Esophagus squamous epithelium (tissue), 4 donors: ENCODE results near the gene LRP1.

Source experiments
- POLR2A ChIP-seq, 4 donors: fragments of 450-650 bp; IDR thresholded peaks; one replicate each; pipeline ENCODE4 v1.6.1; 2017; ENCODE audit warnings: antibody characterized with exemption in 4 of 4, mild to moderate bottlenecking in 4 of 4, moderate library complexity in 3 of 4
- TF ChIP-seq, protein P1 (sequence below), 6 experiments: fragments of 450-650 bp in 4 of 6; fragments of 200-600 bp in 2 of 6; sonication (generic) in 2 of 6; IDR thresholded peaks; one replicate each; pipeline ENCODE4 v1.5.1; 2016 to 2019; ENCODE audit warnings: antibody characterized with exemption in 6 of 6, mild to moderate bottlenecking in 4 of 6, moderate library complexity in 4 of 6

- TF ChIP-seq, protein P1, sequence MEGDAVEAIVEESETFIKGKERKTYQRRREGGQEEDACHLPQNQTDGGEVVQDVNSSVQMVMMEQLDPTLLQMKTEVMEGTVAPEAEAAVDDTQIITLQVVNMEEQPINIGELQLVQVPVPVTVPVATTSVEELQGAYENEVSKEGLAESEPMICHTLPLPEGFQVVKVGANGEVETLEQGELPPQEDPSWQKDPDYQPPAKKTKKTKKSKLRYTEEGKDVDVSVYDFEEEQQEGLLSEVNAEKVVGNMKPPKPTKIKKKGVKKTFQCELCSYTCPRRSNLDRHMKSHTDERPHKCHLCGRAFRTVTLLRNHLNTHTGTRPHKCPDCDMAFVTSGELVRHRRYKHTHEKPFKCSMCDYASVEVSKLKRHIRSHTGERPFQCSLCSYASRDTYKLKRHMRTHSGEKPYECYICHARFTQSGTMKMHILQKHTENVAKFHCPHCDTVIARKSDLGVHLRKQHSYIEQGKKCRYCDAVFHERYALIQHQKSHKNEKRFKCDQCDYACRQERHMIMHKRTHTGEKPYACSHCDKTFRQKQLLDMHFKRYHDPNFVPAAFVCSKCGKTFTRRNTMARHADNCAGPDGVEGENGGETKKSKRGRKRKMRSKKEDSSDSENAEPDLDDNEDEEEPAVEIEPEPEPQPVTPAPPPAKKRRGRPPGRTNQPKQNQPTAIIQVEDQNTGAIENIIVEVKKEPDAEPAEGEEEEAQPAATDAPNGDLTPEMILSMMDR (IDR thresholded peaks at IDR 0.05), result no peak
- TF ChIP-seq POLR2A (IDR thresholded peaks at IDR 0.05), result no peak
Observed at GRCh38 chr12:57164966-57165625, 36.8 kb downstream of the LRP1 start.
